ENCODE data around the gene NPIPB6. TPM values are rescaled to one million over a fixed set of nuclear protein-coding genes. Genes with fewer than 3 reads are reported as not detected.
"Not testable (repeated sequence)": the region's sequence is repeated elsewhere in the genome, so short reads cannot be mapped to it uniquely, and the experiment has no call there.

The NPIPB6 gene
- polyA plus RNA-seq (2013): 2.8 and 3.8 TPM in 2 replicates

- not testable (repeated sequence) for H3K14ac ChIP-seq (ENCODE audit: low read length); H2BK5ac ChIP-seq (ENCODE audit: low read depth, low read length, poor library complexity); H4K8ac ChIP-seq (ENCODE audit: low read depth, low read length); H4K12ac ChIP-seq (ENCODE audit: low read depth, low read length); DNase-seq; H3K79me2 ChIP-seq (ENCODE audit: control insufficient read depth, insufficient read depth, low read length, poor library complexity); H4K91ac ChIP-seq (ENCODE audit: low read depth, low read length); H3K27me3 ChIP-seq (ENCODE audit: insufficient read depth, low read length); H3K4me3 ChIP-seq (ENCODE audit: low read depth, low read length); H3K18ac ChIP-seq (ENCODE audit: low read length); H3K27ac ChIP-seq (ENCODE audit: low read depth, low read length); H3K4me2 ChIP-seq (ENCODE audit: low read length); H3K9me3 ChIP-seq (ENCODE audit: insufficient read depth, low read depth, low read length); H2AFZ ChIP-seq (ENCODE audit: insufficient read depth, low read length, poor library complexity); H2BK120ac ChIP-seq (ENCODE audit: insufficient read depth, low read length, poor library complexity); H3K9ac ChIP-seq (ENCODE audit: low read length); H3K4me1 ChIP-seq (ENCODE audit: control insufficient read depth in 1 of 2, insufficient read depth in 2 of 2, low read length in 2 of 2); H2AK5ac ChIP-seq (ENCODE audit: low read length); H2BK12ac ChIP-seq (ENCODE audit: low read length); H3K36me3 ChIP-seq (ENCODE audit: control insufficient read depth in 1 of 2, insufficient read depth in 2 of 2, low read length in 2 of 2); H3K23ac ChIP-seq (ENCODE audit: low read length); H3K4ac ChIP-seq (ENCODE audit: low read depth, low read length); H3K79me1 ChIP-seq (ENCODE audit: low read length)
- no CpG with 5 or more reads among the region's 5 CpGs for WGBS (ENCODE audit: extremely low coverage, insufficient coverage, insufficient read length)
Observed at GRCh38 chr16:28363408-28363807, at the start of gene NPIPB6. TSS of gene NPIPB6 (minus strand) at chr16:28363508. CDS start at chr16:28362822, 686 bp downstream.

GRCh38 chr16:28403220-28404072 is 40.1 kb upstream of the NPIPB6 start, which contains the start of gene EIF3CL:
TSS of gene EIF3CL (minus strand) at chr16:28403841. CDS start at chr16:28403618, 223 bp downstream.
- H2BK5ac ChIP-seq (ENCODE audit: low read depth, low read length, poor library complexity); H4K91ac ChIP-seq (ENCODE audit: low read depth, low read length); H4K12ac ChIP-seq (ENCODE audit: low read depth, low read length); H2BK120ac ChIP-seq (ENCODE audit: insufficient read depth, low read length, poor library complexity); H2AFZ ChIP-seq (ENCODE audit: insufficient read depth, low read length, poor library complexity); H3K9ac ChIP-seq (ENCODE audit: low read length); H2BK12ac ChIP-seq (ENCODE audit: low read length); H3K4me3 ChIP-seq (ENCODE audit: low read depth, low read length); H3K27me3 ChIP-seq (ENCODE audit: insufficient read depth, low read length); H3K4ac ChIP-seq (ENCODE audit: low read depth, low read length); H3K9me3 ChIP-seq (ENCODE audit: insufficient read depth, low read depth, low read length); H3K79me1 ChIP-seq (ENCODE audit: low read length); H3K79me2 ChIP-seq (ENCODE audit: control insufficient read depth, insufficient read depth, low read length, poor library complexity); H3K23ac ChIP-seq (ENCODE audit: low read length); H3K27ac ChIP-seq (ENCODE audit: low read depth, low read length); DNase-seq; H3K14ac ChIP-seq (ENCODE audit: low read length); H3K36me3 ChIP-seq (ENCODE audit: control insufficient read depth in 1 of 2, insufficient read depth in 2 of 2, low read length in 2 of 2); H3K4me1 ChIP-seq (ENCODE audit: control insufficient read depth in 1 of 2, insufficient read depth in 2 of 2, low read length in 2 of 2); H3K18ac ChIP-seq (ENCODE audit: low read length); H4K8ac ChIP-seq (ENCODE audit: low read depth, low read length); H2AK5ac ChIP-seq (ENCODE audit: low read length): not testable (repeated sequence)
- no CpG with 5 or more reads among the region's 66 CpGs for WGBS (ENCODE audit: extremely low coverage, insufficient coverage, insufficient read length)
- H3K4me2 ChIP-seq (ENCODE audit: low read length): peak within 1 kb of the TSS; percentile 53

DNA sequence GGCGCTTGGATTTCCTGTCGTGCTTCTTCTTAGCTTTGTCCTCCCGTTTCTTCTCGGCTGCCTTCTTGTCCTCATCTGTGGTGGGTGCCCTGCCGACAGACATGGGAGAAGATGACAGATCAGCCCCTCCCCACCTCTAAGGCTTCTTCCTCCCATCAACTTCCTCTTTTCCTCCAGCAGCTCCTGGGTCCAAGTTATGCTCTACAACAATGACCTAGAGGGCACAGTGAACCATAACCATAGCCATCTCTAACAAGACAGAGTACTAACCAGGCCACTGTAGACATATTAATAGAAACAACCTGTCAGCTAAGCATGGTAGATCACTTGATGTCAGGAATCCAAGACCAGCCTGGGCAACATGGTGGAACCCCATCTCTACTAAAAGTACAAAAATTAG is 28.7 kb upstream of the NPIPB6 start:
- H2AK5ac ChIP-seq (ENCODE audit: low read length); H3K9ac ChIP-seq (ENCODE audit: low read length); H2BK5ac ChIP-seq (ENCODE audit: low read depth, low read length, poor library complexity); DNase-seq; H2AFZ ChIP-seq (ENCODE audit: insufficient read depth, low read length, poor library complexity); H4K8ac ChIP-seq (ENCODE audit: low read depth, low read length); H3K27me3 ChIP-seq (ENCODE audit: insufficient read depth, low read length); H3K36me3 ChIP-seq (ENCODE audit: control insufficient read depth in 1 of 2, insufficient read depth in 2 of 2, low read length in 2 of 2); H3K14ac ChIP-seq (ENCODE audit: low read length); H4K91ac ChIP-seq (ENCODE audit: low read depth, low read length); H3K4me2 ChIP-seq (ENCODE audit: low read length); H2BK120ac ChIP-seq (ENCODE audit: insufficient read depth, low read length, poor library complexity); H2BK12ac ChIP-seq (ENCODE audit: low read length); H3K9me3 ChIP-seq (ENCODE audit: insufficient read depth, low read depth, low read length); H4K12ac ChIP-seq (ENCODE audit: low read depth, low read length); H3K23ac ChIP-seq (ENCODE audit: low read length); H3K27ac ChIP-seq (ENCODE audit: low read depth, low read length); H3K4ac ChIP-seq (ENCODE audit: low read depth, low read length); H3K4me3 ChIP-seq (ENCODE audit: low read depth, low read length); H3K79me1 ChIP-seq (ENCODE audit: low read length); H3K4me1 ChIP-seq (ENCODE audit: control insufficient read depth in 1 of 2, insufficient read depth in 2 of 2, low read length in 2 of 2); H3K79me2 ChIP-seq (ENCODE audit: control insufficient read depth, insufficient read depth, low read length, poor library complexity); H3K18ac ChIP-seq (ENCODE audit: low read length): not testable (repeated sequence)
- no CpG with 5 or more reads among the region's 5 CpGs for WGBS (ENCODE audit: extremely low coverage, insufficient coverage, insufficient read length)

DNA sequence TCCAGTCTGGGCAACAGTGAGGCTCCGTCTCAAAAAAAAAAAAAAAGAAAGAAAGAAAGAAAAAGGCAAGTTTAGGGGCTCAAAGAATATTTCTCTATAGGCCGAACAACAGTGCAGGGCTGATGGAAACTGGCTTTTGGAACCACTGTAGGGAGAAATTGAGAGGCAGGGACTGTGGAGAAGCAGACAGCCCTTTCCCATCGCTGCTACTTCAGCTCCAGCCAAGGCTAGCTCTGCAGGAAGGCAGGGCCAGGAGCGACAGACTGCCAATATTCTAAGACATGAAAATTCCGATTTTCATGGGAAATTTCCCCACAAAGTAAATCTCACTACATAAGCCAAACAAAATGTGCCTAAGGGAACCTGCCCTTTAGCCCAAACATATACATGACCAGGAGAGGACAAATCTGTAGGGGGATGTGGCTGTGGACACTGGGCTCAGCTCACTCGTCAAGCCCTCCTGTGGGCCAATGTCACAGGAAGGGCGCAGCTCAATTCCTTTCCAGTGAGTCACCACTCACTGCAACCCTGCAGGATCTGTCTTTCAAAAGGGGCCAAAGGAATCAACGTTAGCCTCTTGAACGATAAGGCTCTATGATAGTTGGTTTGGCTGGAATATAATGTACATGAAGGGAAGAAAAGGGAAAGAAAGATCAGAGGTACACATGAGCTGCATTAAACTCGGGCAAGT is 19.0 kb upstream of the NPIPB6 start:
- H3K9me3 ChIP-seq (ENCODE audit: insufficient read depth, low read depth, low read length); H3K23ac ChIP-seq (ENCODE audit: low read length): not testable (repeated sequence)
- WGBS (ENCODE audit: extremely low coverage, insufficient coverage, insufficient read length): no CpG with 5 or more reads among the region's 10 CpGs

More for the DNA sequence above, 19.0 kb upstream of the NPIPB6 start:
- H4K91ac ChIP-seq (ENCODE audit: low read depth, low read length); H3K27ac ChIP-seq (ENCODE audit: low read depth, low read length); DNase-seq; H3K14ac ChIP-seq (ENCODE audit: low read length); H3K79me1 ChIP-seq (ENCODE audit: low read length); H3K9ac ChIP-seq (ENCODE audit: low read length); H4K8ac ChIP-seq (ENCODE audit: low read depth, low read length); H3K18ac ChIP-seq (ENCODE audit: low read length); H2AK5ac ChIP-seq (ENCODE audit: low read length); H2AFZ ChIP-seq (ENCODE audit: insufficient read depth, low read length, poor library complexity); H3K79me2 ChIP-seq (ENCODE audit: control insufficient read depth, insufficient read depth, low read length, poor library complexity); H2BK120ac ChIP-seq (ENCODE audit: insufficient read depth, low read length, poor library complexity); H2BK5ac ChIP-seq (ENCODE audit: low read depth, low read length, poor library complexity); H4K12ac ChIP-seq (ENCODE audit: low read depth, low read length); H3K4me1 ChIP-seq (ENCODE audit: control insufficient read depth in 1 of 2, insufficient read depth in 2 of 2, low read length in 2 of 2); H3K4me3 ChIP-seq (ENCODE audit: low read depth, low read length); H3K27me3 ChIP-seq (ENCODE audit: insufficient read depth, low read length); H3K4me2 ChIP-seq (ENCODE audit: low read length); H3K36me3 ChIP-seq (ENCODE audit: control insufficient read depth in 1 of 2, insufficient read depth in 2 of 2, low read length in 2 of 2); H3K4ac ChIP-seq (ENCODE audit: low read depth, low read length); H2BK12ac ChIP-seq (ENCODE audit: low read length): not testable (repeated sequence)
